Measurements from ENCODE around the gene TRMT11. TPM values are rescaled to one million over a fixed set of nuclear protein-coding genes. Genes with fewer than 3 reads are reported as not detected.
A peak's percentile ranks its signal among the peaks of the same experiment; 100 is the strongest.

TRMT11 gene
- total RNA-seq, 1 experiment from 2014 or later = 17.9 TPM

DNA sequence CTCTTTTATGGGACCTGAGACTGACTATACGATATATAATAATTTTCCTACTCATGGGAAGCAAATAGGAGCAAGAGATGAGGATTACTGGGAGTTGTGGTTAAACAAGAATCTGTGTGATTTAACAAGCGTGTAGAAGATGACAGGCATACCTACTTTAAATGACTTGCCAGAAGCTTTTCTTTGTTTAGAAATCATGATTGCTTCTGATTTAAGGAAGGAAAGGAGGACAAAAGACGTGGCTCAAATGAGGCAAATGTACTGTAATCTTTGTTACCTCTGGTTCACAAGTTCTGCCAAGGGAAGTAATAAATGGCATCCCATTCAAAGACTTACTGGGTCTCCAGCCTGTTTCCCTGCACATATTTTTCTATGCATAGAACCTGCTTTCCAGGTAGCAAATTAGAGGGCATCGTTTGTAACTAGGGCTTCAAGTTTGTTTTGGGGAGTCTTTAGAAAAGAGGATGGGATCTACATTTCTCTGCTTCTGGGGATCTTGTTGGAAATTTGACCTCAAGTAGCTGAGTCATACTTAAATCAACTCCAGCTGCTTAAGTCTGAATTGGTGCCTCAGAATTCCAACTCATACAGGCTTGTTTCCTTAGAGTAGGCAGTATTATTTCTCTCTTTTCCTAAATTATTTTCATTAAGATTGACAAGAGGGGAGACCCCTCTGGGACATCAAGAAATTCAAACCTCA, 2.9 kb upstream of the TRMT11 start:
- H3K9me2 ChIP-seq (replicated peaks; ENCODE audit: low read length) = no peaks in the 10 kb centered on the region
- H3K36me3 ChIP-seq (ENCODE audit: low read depth, low read length) = no peaks in the 10 kb centered on the region
- no peaks in the 10 kb centered on the region for H3K9me3 ChIP-seq (ENCODE audit: low read length)
- H4K20me1 ChIP-seq (ENCODE audit: low read length) = no peaks in the 10 kb centered on the region
- DNase-seq = peak; percentile 45
- no peak overlapping the region for H2AFZ ChIP-seq (ENCODE audit: low read length)
- H3F3A ChIP-seq (ENCODE audit: low read length, unreplicated experiment) = no peaks in the 10 kb centered on the region
- TF ChIP-seq EZH2phosphoT487 (IDR thresholded peaks at IDR 0.05; ENCODE audit: borderline replicate concordance, low read length) (no peak), EZH2 (IDR thresholded peaks at IDR 0.05; ENCODE audit: low read length, unreplicated experiment) (no peak)
- TF ChIP-seq, protein P1, sequence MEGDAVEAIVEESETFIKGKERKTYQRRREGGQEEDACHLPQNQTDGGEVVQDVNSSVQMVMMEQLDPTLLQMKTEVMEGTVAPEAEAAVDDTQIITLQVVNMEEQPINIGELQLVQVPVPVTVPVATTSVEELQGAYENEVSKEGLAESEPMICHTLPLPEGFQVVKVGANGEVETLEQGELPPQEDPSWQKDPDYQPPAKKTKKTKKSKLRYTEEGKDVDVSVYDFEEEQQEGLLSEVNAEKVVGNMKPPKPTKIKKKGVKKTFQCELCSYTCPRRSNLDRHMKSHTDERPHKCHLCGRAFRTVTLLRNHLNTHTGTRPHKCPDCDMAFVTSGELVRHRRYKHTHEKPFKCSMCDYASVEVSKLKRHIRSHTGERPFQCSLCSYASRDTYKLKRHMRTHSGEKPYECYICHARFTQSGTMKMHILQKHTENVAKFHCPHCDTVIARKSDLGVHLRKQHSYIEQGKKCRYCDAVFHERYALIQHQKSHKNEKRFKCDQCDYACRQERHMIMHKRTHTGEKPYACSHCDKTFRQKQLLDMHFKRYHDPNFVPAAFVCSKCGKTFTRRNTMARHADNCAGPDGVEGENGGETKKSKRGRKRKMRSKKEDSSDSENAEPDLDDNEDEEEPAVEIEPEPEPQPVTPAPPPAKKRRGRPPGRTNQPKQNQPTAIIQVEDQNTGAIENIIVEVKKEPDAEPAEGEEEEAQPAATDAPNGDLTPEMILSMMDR (conservative IDR thresholded peaks at IDR 0.05; ENCODE audit: low read depth, low read length) = no peak
- POLR2A ChIA-PET (ENCODE audit: unreplicated experiment) = no interaction called here
- no TSS peak for BruUV-seq (replicated peaks)
- CTCF ChIA-PET = no interaction called here
- H3K27me3 ChIP-seq (ENCODE audit: low read length) = no peaks in the 10 kb centered on the region
- H3K4me3 ChIP-seq (ENCODE audit: low read length) = no peak overlapping the region
- peaks cover 35% of the 10 kb centered on the region for H3K79me2 ChIP-seq (ENCODE audit: low read length)
- H3K4me2 ChIP-seq (ENCODE audit: low read length) = no peak overlapping the region
- peaks cover 37% of the 10 kb centered on the region for H3K4me1 ChIP-seq (ENCODE audit: insufficient read depth, low read length)
- no peak overlapping the region for H3K9ac ChIP-seq (ENCODE audit: low read length)
- ATAC-seq = no peak
- H3K27ac ChIP-seq (ENCODE audit: low read length) = no peak overlapping the region
- intact Hi-C loops (cut with micrococcal nuclease) = no loop called here

DNA sequence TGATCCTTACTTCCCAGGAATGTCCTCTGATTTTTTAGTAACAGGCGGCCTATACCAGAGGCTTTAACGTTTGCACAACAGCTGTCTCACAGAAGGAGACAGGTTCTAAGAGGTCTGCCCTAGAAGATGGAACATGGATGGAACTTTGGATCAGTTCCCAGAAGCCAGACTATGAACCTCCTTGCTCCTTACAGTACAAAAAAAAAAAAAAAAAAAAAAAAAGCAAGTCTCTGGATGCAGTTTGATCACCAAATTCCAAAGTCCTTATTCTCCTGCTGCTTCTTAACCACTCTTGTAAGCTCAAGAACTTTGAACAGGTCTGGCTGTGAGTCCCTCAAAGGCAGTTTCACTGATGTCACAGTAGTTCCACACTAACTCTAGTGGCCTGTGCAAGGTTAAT, 2.0 kb upstream of the TRMT11 start:
- TF ChIP-seq, protein P1 (conservative IDR thresholded peaks at IDR 0.05; ENCODE audit: low read depth, low read length) = no peak
- TF ChIP-seq EZH2 (IDR thresholded peaks at IDR 0.05; ENCODE audit: low read length, unreplicated experiment) (no peak), EZH2phosphoT487 (IDR thresholded peaks at IDR 0.05; ENCODE audit: borderline replicate concordance, low read length) (no peak)
- Histone ChIP-seq H3K27ac (ENCODE audit: low read length) (no peak overlapping the region), H3K79me2 (ENCODE audit: low read length) (peaks cover 44% of the 10 kb centered on the region), H3K9me2 (replicated peaks; ENCODE audit: low read length) (no peaks in the 10 kb centered on the region), H3K4me2 (ENCODE audit: low read length) (no peak overlapping the region), H3F3A (ENCODE audit: low read length, unreplicated experiment) (no peaks in the 10 kb centered on the region), H3K36me3 (ENCODE audit: low read depth, low read length) (no peaks in the 10 kb centered on the region), H2AFZ (ENCODE audit: low read length) (no peak overlapping the region), H3K4me3 (ENCODE audit: low read length) (no peak overlapping the region), H3K9me3 (ENCODE audit: low read length) (no peaks in the 10 kb centered on the region), H3K9ac (ENCODE audit: low read length) (no peak overlapping the region), H4K20me1 (ENCODE audit: low read length) (no peaks in the 10 kb centered on the region), H3K4me1 (ENCODE audit: insufficient read depth, low read length) (peaks cover 35% of the 10 kb centered on the region), H3K27me3 (ENCODE audit: low read length) (no peaks in the 10 kb centered on the region)
- ATAC-seq (no peak), DNase-seq (no peak)
- CTCF ChIA-PET = no interaction called here
- no TSS peak for BruUV-seq (replicated peaks)
- intact Hi-C loops (cut with micrococcal nuclease) = no loop called here
- POLR2A ChIA-PET (ENCODE audit: unreplicated experiment) = no interaction called here

DNA sequence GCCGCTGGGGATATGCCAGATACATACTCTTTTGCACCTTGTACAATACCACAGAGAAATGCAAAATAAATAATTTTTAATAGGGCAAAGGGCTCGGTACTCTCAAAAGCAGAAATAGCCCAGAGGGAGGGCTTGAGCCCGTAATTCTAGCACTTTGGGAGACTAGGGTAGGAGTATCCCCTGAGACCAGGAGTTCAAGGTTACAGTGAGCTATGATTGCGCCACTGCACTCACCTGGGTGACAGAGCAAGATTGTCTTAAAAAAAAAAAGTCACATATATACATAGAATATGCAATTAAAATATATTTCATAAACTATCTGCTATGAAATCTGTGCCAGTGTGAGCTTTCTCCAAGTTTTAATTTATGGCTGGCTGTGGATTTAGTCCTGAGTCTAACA, 818 bp upstream of the TRMT11 start:
- peak overlapping the region; percentile 85 for H3K4me2 ChIP-seq (ENCODE audit: low read length)
- H3K9me3 ChIP-seq (ENCODE audit: low read length) = no peaks in the 10 kb centered on the region
- TF ChIP-seq, protein P1 (conservative IDR thresholded peaks at IDR 0.05; ENCODE audit: low read depth, low read length) = no peak
- TF ChIP-seq EZH2phosphoT487 (IDR thresholded peaks at IDR 0.05; ENCODE audit: borderline replicate concordance, low read length) = no peak
- TF ChIP-seq EZH2 (IDR thresholded peaks at IDR 0.05; ENCODE audit: low read length, unreplicated experiment) = no peak

More for the DNA sequence above, 818 bp upstream of the TRMT11 start:
- CTCF ChIA-PET = no interaction called here
- DNase-seq (no peak), ATAC-seq (no peak)
- peak overlapping the region; percentile 89 for H3K9ac ChIP-seq (ENCODE audit: low read length)
- H3K4me1 ChIP-seq (ENCODE audit: insufficient read depth, low read length) = peaks cover 43% of the 10 kb centered on the region
- H3K27me3 ChIP-seq (ENCODE audit: low read length) = no peaks in the 10 kb centered on the region
- peaks cover 57% of the 10 kb centered on the region for H3K79me2 ChIP-seq (ENCODE audit: low read length)
- no TSS peak for BruUV-seq (replicated peaks)
- H2AFZ ChIP-seq (ENCODE audit: low read length) = peak overlapping the region; percentile 95
- H3K27ac ChIP-seq (ENCODE audit: low read length) = peak overlapping the region; percentile 62
- H4K20me1 ChIP-seq (ENCODE audit: low read length) = peaks cover 5% of the 10 kb centered on the region
- no peaks in the 10 kb centered on the region for H3F3A ChIP-seq (ENCODE audit: low read length, unreplicated experiment)
- POLR2A ChIA-PET (ENCODE audit: unreplicated experiment) = no interaction called here
- H3K36me3 ChIP-seq (ENCODE audit: low read depth, low read length) = no peaks in the 10 kb centered on the region
- no peaks in the 10 kb centered on the region for H3K9me2 ChIP-seq (replicated peaks; ENCODE audit: low read length)
- intact Hi-C loops (cut with micrococcal nuclease) = no loop called here
- peak overlapping the region; percentile 84 for H3K4me3 ChIP-seq (ENCODE audit: low read length)
